Measurements from ENCODE around the gene TRIM27. TPM values are rescaled to one million over a fixed set of nuclear protein-coding genes. Genes with fewer than 3 reads are reported as not detected.

Gene TRIM27
- total RNA-seq, 4 donors from 2014 or later: 32.3 to 49.0 (median 42.4) TPM

DNA sequence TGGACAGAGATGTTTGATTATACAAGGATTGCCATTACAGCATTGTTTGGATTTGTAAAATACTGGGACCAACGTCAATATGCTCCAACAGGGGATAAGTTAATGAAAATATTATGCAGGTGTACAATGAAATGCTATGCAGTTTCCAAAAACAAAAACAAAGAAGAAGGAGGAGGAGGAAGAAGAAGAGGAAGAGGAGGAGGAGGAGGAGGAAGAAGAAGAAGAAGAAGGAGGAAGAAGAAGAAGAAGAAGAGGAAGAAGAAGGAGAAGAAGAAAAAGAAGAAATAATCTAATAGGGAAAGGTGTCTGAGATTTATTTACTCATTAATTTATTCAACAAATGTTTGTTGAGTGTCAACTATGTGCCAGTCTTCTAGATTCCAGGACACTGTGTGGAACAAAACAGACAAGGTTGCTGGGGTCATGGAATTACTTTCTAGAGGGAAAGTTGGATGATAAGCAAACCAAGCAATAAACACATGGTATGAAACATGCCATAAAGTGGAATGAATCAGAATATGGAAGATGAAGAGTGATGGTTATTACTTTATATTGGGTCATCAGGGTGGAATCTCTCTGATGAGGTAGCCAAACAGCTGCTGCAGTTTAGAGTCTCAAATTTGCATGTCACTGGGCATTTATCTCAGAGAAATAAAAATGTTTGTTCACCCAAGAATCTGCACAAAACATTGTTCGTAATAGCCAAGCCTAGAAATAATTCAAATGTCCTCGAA is 6.3 kb upstream of the TRIM27 start:
- TF ChIP-seq, protein P1, sequence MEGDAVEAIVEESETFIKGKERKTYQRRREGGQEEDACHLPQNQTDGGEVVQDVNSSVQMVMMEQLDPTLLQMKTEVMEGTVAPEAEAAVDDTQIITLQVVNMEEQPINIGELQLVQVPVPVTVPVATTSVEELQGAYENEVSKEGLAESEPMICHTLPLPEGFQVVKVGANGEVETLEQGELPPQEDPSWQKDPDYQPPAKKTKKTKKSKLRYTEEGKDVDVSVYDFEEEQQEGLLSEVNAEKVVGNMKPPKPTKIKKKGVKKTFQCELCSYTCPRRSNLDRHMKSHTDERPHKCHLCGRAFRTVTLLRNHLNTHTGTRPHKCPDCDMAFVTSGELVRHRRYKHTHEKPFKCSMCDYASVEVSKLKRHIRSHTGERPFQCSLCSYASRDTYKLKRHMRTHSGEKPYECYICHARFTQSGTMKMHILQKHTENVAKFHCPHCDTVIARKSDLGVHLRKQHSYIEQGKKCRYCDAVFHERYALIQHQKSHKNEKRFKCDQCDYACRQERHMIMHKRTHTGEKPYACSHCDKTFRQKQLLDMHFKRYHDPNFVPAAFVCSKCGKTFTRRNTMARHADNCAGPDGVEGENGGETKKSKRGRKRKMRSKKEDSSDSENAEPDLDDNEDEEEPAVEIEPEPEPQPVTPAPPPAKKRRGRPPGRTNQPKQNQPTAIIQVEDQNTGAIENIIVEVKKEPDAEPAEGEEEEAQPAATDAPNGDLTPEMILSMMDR (IDR thresholded peaks at IDR 0.05; ENCODE audit: low read depth): no peak

DNA sequence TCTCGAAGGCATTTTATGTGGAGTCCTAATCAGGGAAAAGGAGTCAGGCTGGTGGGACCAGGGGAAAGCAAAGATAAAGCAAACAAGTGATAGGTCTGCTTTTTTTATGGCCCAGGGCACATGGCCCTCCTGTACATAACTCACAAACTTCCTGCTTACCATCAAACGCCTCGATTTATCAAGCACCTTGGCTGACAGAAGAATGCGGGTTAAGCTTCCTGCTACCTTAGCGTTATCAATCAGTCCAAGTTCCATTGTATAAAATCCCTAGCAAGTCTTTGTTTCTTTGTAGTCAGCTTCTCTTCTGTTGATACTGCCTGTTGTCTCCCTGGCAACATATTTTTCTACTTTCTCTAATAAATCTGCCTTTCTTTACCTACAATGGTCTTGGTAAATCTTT is 4.1 kb upstream of the TRIM27 start:
- TF ChIP-seq, protein P1 (IDR thresholded peaks at IDR 0.05; ENCODE audit: low read depth): no peak

- TF ChIP-seq, protein P1 (IDR thresholded peaks at IDR 0.05; ENCODE audit: low read depth): no peak
Observed at GRCh38 chr6:28922821-28923317, 916 bp downstream of the TRIM27 start.

- TF ChIP-seq, protein P1 (IDR thresholded peaks at IDR 0.05; ENCODE audit: low read depth): no peak
Observed at GRCh38 chr6:28922004-28922820, 1.6 kb downstream of the TRIM27 start.

DNA sequence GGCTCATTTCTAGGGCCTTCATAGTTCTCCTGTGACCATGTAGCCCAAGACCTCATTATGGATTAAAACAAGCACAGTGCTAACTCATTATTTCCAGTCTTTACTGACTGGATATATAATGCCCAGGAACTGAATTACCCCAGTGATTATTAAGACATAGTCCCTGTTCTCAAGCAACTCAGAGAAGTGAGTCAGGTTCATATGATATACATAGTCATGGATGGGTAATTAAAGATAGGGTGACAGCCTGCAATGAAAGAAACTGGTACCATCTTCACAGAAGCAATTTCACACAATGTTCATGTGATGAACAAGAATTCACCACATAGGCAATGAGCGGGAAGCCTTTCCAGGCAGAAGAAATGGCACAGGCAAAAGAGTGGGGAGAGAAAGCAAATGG is 3.5 kb downstream of the TRIM27 start:
- TF ChIP-seq, protein P1 (IDR thresholded peaks at IDR 0.05; ENCODE audit: low read depth): no peak

GRCh38 chr6:28914941-28915340 is 8.8 kb downstream of the TRIM27 start:
- TF ChIP-seq, protein P1 (IDR thresholded peaks at IDR 0.05; ENCODE audit: low read depth): no peak
